NCI-H2227 (cell line): ENCODE results near the gene HLA-E.

ENCODE experiments used
- DNase-seq: peaks from one replicate; lab custom pipeline; 2025; ENCODE audit not compliant: unreplicated experiment; lab: John Stamatoyannopoulos, UW

HLA-E gene

GRCh38 chr6:30541515-30542403, 52.5 kb downstream of the HLA-E start:
- DNase-seq: peak; percentile 87

GRCh38 chr6:30542404-30542725, 53.1 kb downstream of the HLA-E start:
- no peak for DNase-seq

DNA sequence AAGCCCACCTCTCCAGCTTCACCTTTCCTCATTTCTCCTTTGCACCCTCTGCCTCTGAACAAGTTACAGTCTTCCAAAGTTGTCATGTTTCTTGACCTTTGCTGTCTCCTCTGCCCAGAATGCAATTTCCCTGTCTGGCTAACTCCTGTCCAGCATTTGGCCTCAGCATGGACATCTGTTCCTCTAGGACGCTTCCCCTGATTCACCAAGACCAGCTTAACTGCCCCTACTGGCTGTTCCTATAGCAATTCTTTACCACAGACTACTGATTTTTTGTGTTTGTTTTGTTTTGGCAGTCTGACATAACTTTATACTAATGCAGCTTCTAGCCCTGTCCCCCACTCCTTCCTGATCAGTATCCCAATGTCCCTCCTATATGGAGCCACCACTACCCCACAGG, 53.6 kb downstream of the HLA-E start:
- DNase-seq: no peak
